Measurements from ENCODE around the gene ADM2. TPM values are rescaled to one million over a fixed set of nuclear protein-coding genes. Genes with fewer than 3 reads are reported as not detected.

ADM2 gene
- total RNA-seq, 1 experiment from 2014 or later: 11.9 TPM

DNA sequence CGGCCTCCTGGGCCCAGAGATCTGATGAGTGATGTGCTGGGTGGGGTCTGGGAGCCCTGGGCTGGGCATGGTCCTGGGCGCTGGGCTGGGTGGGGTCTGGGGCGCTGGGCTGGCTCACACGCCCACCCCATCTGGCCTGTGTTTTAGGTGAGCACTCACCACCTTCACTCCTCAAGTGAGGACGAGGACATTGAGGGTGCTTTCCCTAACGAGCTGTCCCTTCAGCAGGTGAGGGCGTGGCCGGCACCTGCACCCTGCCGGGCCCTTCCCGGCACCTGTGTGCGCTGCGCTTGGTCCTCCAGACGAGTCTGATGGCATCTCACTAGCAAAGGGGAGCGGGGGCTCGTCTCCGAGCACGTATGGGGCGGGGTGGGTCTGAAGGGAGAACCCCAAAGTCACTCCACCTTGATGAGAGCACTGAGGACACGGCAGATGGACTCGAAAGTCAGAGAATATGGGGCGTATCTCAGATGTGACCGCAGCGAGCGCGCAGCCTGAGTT is 44.5 kb upstream of the ADM2 start:
- Histone ChIP-seq H3K79me1 (ENCODE audit: insufficient read depth, low read depth, low read length, poor library complexity, severe bottlenecking) (no peaks in the 10 kb centered on the region), H3K14ac (ENCODE audit: insufficient read depth, low read length) (no peak overlapping the region), H3K23ac (ENCODE audit: insufficient read length, low read depth, low read length) (no peak overlapping the region), H2BK15ac (ENCODE audit: low read depth, low read length) (no peak overlapping the region), H3K18ac (ENCODE audit: insufficient read length, low read depth, low read length) (no peak overlapping the region), H3T11ph (ENCODE audit: low read length) (no peak overlapping the region), H3K27me3 (ENCODE audit: insufficient read depth, low read length) (no peaks in the 10 kb centered on the region), H3K4ac (ENCODE audit: low read depth, low read length) (no peak overlapping the region), H3K4me2 (ENCODE audit: insufficient read depth, insufficient read length, low read length) (no peak overlapping the region), H3K23me2 (ENCODE audit: insufficient read length, low read depth, low read length, poor library complexity, severe bottlenecking) (no peaks in the 10 kb centered on the region), H3K9ac (ENCODE audit: extremely low read depth, insufficient read length, low read length) (no peak overlapping the region), H3K4me1 (ENCODE audit: insufficient read depth, low read length) (no peaks in the 10 kb centered on the region), H2AK5ac (ENCODE audit: insufficient read length, low read length) (no peak overlapping the region), H3K56ac (ENCODE audit: insufficient read length, low read depth, low read length) (no peak overlapping the region), H2BK12ac (ENCODE audit: insufficient read length, low read depth, low read length) (no peak overlapping the region), H4K20me1 (ENCODE audit: control insufficient read depth, insufficient read depth, insufficient read length) (no peaks in the 10 kb centered on the region), H2AFZ (ENCODE audit: low read length) (no peak overlapping the region), H2BK20ac (ENCODE audit: low read depth, low read length, poor library complexity, severe bottlenecking) (no peak overlapping the region), H2BK5ac (ENCODE audit: insufficient read length, low read length) (no peak overlapping the region), H4K91ac (ENCODE audit: insufficient read length, low read depth, low read length) (no peak overlapping the region), H3K79me2 (ENCODE audit: insufficient read depth, low read length) (no peaks in the 10 kb centered on the region), H3K9me3 (ENCODE audit: control insufficient read depth, low read depth, low read length) (no peaks in the 10 kb centered on the region), H2BK120ac (ENCODE audit: low read depth, low read length, poor library complexity, severe bottlenecking) (no peak overlapping the region), H4K8ac (replicated peaks; ENCODE audit: insufficient read length, low read depth, low read length) (no peak overlapping the region), H4K5ac (ENCODE audit: insufficient read length, low read depth, low read length) (no peak overlapping the region), H3K27ac (ENCODE audit: insufficient read length, low read depth, low read length) (no peak overlapping the region)
- no peak overlapping the region for H3K27ac Mint-ChIP-seq
- peak; percentile 18 for DNase-seq
- no CpG with 5 or more reads among the region's 25 CpGs for WGBS (ENCODE audit: extremely low coverage, insufficient read length, low lambda C conversion rate)
- no peak for TF ChIP-seq CTCF (conservative IDR thresholded peaks at IDR 0.05)
- H3K36me3 Mint-ChIP-seq (ENCODE audit: insufficient read depth in 1 of 3, low read depth in 3 of 3): peaks cover 0 to 38% (median 26%) of the 10 kb centered on the region in 3 experiments; a peak in 6 of 7 replicates
- H3K4me1 Mint-ChIP-seq: no peaks in the 10 kb centered on the region
- H3K9me3 Mint-ChIP-seq: no peaks in the 10 kb centered on the region
- no peak overlapping the region for H3K4me3 Mint-ChIP-seq
- no peaks in the 10 kb centered on the region for H3K27me3 Mint-ChIP-seq (ENCODE audit: low read depth)
